Stimulated activated CD4-positive, alpha-beta T cell treated with anti-CD3 and anti-CD28 coated beads, Interleukin-4, amount 100 ng/mL, for 4 hours (primary cell): ENCODE data around the gene OPTC.
"Not testable (repeated sequence)": the region's sequence is repeated elsewhere in the genome, so short reads cannot be mapped to it uniquely, and the experiment has no call there.

ENCODE experiments used
- DNase-seq, 2 experiments: peaks; one replicate each; pipeline ENCODE4 v3.0.0-alpha.2; 2020

The OPTC gene

GRCh38 chr1:203465948-203466347 lies 28.0 kb upstream of the OPTC start:
- no peak for DNase-seq

DNA sequence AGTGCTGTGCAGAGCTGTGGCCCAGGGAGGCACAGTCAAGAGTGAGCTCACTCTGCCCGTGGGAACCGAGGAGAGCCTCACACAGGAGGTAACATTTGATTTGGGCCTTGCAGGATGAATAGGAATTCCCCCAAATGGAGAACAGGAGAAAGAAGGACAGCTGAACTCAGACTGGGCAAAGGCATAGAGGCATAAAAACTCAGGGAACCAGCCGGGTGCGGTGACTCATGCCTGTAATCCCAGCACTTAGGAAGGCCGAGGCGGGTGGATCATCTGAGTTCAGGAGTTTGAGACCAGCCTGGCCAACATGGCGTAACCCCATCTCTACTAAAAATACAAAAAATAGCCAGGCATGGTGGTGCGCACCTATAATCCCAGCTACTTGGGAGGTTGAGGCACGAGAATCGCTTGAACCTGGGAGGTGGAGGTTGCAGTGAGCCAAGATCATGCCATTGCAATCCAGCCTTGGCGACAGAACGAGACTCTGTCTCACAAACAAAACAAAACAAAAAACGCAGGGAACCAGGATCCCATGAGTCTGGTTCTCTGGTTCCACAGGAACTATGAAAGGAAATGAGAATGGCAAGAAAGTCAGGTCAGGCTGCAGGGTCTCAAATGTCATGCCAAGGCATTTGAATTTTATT lies 26.9 kb upstream of the OPTC start:
- DNase-seq, result not testable (repeated sequence)

DNA sequence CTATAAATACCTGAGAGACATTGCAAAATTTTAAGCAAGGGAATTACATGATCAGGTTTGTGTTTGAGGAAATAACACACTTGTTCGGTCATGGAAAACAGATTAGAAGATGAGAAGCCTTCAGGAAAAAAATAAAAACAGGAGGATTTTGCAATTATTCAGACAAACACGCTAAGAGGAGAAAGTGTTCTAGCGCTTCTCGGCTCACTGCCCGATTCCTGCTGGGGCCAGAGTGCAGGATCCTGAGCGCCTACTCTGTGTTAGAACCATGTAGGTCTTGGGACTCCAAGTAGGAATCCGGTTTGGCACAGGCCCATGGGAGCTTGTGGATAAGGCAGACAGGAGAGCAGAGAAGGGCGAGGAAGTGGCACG lies 26.4 kb upstream of the OPTC start:
- no peak for DNase-seq

GRCh38 chr1:203468326-203468725 lies 25.6 kb upstream of the OPTC start:
- no peak for DNase-seq

DNA sequence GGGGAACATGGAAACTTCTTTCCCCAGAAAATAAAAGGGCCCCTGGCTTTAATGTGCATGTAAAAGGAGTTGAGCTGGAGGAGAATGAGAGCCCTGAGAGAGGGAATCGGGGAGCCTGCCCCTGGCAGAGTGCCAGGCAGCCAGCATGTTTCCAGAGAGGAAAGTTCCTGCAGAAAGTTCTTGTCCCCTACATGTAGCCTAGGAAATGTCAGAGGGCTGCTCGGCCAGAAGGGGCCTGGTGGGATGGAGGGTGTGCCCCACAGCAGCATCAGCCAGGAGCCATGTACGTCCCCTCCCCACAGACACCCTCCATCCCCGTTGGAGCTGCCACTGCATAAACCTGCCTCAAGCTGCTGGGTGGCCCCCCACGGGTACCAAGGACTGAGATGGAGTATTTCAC lies 23.7 kb upstream of the OPTC start:
- DNase-seq, result no peak

DNA sequence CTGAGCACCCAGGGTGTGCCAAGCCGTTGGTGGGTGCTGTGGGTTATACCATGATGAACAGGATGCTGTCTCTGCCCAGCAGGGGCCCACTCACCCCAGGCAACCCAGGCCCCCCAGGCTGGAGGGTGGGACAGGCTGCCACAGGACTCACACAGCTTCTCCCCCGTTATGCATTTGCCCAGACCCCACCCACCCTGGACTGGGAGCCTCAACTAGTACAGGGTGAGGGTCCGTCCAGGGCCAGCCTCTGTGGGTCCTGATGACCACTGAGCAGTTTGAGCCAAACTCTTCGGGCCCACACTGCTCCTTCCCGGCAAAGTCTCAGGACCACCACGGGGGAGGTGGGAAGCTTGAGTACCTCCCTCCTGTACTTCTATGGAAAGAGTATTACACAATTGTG lies 22.1 kb upstream of the OPTC start:
- DNase-seq, result no peak

- DNase-seq, result no peak
These were observed 20.7 kb upstream of the OPTC start for GRCh38 chr1:203473281-203473680.

DNA sequence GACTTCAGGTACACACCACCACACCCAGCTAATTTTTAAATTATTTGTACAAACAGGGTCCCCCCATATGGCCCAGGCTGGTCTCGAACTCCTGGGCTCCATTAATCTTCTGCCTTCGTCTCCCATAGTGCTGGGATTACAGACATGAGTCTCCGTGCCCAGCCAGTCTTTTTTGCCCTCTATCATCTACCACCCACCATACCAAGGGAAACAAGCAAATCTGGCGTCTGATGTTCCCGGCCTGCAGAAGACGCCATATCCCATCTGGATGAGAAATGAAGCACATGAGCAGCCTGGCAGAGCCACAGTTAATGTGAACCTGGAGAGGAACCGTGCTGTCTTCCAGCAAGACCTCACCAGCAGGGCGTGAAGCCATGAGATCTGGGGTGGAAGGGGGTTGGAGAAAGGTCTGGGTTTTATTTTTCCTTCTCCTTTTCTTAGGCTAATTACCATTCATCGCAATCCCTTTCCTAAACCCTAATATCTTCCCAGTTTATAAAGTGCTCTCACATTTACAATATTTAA lies 20.1 kb upstream of the OPTC start:
- DNase-seq, result no peak

- no peak for DNase-seq
These were observed 18.7 kb upstream of the OPTC start, which contains the start of gene PRELP for GRCh38 chr1:203475012-203475981. PRELP (plus strand) TSS chr1:203475806; CDS start chr1:203483185, 7,379 bp downstream.

- no peak for DNase-seq
These were observed 17.6 kb upstream of the OPTC start for GRCh38 chr1:203476216-203476814.

- no peak for DNase-seq
These were observed 16.2 kb upstream of the OPTC start for GRCh38 chr1:203477748-203478147.

DNA sequence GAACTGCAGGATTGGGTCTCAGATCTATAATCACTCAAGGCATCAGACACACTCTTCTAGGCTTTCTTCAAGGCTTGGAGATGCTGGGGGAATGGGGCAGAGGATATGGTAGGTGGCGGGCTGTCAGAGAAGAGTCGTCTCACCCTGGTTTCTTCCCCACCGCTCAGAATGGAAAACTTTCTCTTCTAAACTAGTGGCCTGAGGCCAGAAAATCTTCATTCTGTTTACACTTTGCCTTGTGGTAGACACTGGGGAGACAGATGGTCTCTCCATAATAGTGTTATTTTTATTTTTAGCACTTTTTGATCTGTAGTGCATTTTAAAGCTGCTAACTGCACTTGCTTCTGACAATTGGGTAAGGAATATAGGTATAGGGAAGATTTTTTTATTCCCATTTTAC lies 15.7 kb upstream of the OPTC start:
- no peak for DNase-seq

- DNase-seq, result no peak
These were observed 15.0 kb upstream of the OPTC start for GRCh38 chr1:203478986-203479385.

DNA sequence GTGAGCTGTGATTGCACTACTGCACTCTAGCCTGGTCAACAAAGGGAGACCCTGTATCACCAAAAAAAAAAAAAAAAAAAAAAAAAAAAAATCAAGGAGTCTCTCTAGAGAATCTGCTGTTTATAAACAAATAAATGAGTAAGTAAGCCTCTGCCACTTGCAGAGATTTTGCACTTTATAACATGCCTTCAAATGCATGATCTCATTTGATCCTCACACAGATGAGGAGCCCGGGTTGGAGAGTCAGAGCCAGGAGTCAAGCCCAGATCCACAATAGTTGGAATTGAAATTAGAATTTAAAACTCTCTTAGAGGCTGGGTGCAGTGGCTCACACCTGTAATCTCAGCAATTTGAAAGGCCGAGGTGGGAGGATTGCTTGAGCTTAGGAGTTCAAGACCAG lies 14.3 kb upstream of the OPTC start:
- DNase-seq, result no peak

- DNase-seq, result no peak
These were observed 13.9 kb upstream of the OPTC start for GRCh38 chr1:203480084-203480483.

- peak; percentile 51 to 53 for DNase-seq
These were observed 13.3 kb upstream of the OPTC start for GRCh38 chr1:203480525-203481084.

DNA sequence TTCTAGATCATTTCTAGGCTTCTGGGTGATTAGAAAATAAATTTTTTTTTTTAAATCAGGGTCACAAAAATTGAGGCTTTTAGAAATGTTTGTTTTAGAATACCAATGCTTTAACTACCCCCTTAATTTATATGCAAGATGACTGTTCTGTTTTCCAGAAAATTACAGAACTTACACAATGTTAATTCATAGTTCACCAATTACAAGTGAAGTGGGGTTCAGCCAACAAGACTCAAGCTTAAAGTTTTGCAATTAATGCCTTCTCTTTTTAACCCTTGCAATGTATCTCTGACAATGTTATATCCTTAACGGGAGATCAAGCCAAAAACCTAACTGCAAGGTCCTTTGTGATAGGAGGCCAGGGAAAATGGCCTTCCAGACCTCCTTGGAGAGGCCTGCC lies 12.8 kb upstream of the OPTC start:
- DNase-seq, result no peak

- no peak for DNase-seq
These were observed 7.2 kb upstream of the OPTC start for GRCh38 chr1:203486618-203487370.

- DNase-seq, result no peak
These were observed 5.4 kb upstream of the OPTC start for GRCh38 chr1:203488539-203488938.

- no peak for DNase-seq
These were observed 3.3 kb upstream of the OPTC start for GRCh38 chr1:203490607-203491006.

GRCh38 chr1:203491664-203492063 lies 2.3 kb upstream of the OPTC start:
- no peak for DNase-seq

- DNase-seq, result no peak
These were observed 1.7 kb upstream of the OPTC start for GRCh38 chr1:203492082-203492747.
